GM12878 (cell line): ENCODE results near the gene PIGX. TPM values are rescaled to one million over a fixed set of nuclear protein-coding genes. Genes with fewer than 3 reads are reported as not detected.

Source experiments
- ATAC-seq: fragments of 200-7000 bp; cut with Tn5 transposase; 3 replicates; pipeline ENCODE4 v1.9.1; 2020; ENCODE audit warnings: mild to moderate bottlenecking, moderate library complexity
- BruUV-seq: library from RNA; stranded (reverse); fragments of 400-500 nt; replicated peaks from 2 replicates; lab custom pipeline; 2021; lab: Mats Ljungman, UMichigan
- CTCF ChIA-PET: fragments of 300-600 bp; sonication (Branson Sonifier 250); formaldehyde crosslinking; extraction: SDS; loops from one replicate; lab custom pipeline; 2021; ENCODE audit warnings: inconsistent platforms; lab: Yijun Ruan, JAX
- POLR2A ChIA-PET: fragments of 350-600 bp; formaldehyde crosslinking; extraction: SDS; loops from one replicate; lab custom pipeline; 2021; ENCODE audit warnings: inconsistent platforms; lab: Charles Lee
- RAD21 ChIA-PET: fragments of 300-600 bp; sonication (Branson Sonifier 250); formaldehyde crosslinking; loops from one replicate; lab custom pipeline; 2023; ENCODE audit warnings: antibody characterized with exemption; ENCODE audit not compliant: unreplicated experiment; lab: Charles Lee
- SMC1A ChIA-PET: fragments of 300-600 bp; sonication (Branson Sonifier 250); formaldehyde crosslinking; loops from one replicate; lab custom pipeline; 2023; ENCODE audit not compliant: unreplicated experiment, uncharacterized antibody; lab: Charles Lee
- DNase-seq: peaks from one replicate; pipeline ENCODE4 v3.0.0-alpha.2; 2011; ENCODE audit warnings: low read depth, low spot score
- FAIRE-seq: peaks from 3 replicates; lab custom pipeline; 2011; peaks lifted over from hg19 to GRCh38; lab: Jason Lieb, UNC
- H2AFZ ChIP-seq: 2 replicates; pipeline ENCODE4 v1.6.0; 2011; ENCODE audit warnings: low read depth, low read length, control low read depth; ENCODE audit not compliant: control insufficient read depth
- H3K27ac ChIP-seq: 2 replicates; pipeline ENCODE4 v1.5.1; 2011; ENCODE audit warnings: control low read depth; ENCODE audit not compliant: control insufficient read depth, insufficient read depth
- H3K27me3 ChIP-seq, 2 experiments: replicated peaks in 1 of 2; 2 replicates each; pipeline versions ENCODE4 v1.6.0 to v1.6.1; 2011; ENCODE audit warnings: low read length in 1 of 2; ENCODE audit not compliant: control insufficient read depth in 2 of 2, insufficient read depth in 2 of 2
- H3K36me3 ChIP-seq, 2 experiments: 2 replicates each; pipeline ENCODE4 v1.5.1; 2011; ENCODE audit warnings: low read length in 1 of 2; ENCODE audit not compliant: control insufficient read depth in 2 of 2, insufficient read depth in 2 of 2
- H3K4me1 ChIP-seq: 2 replicates; pipeline ENCODE4 v1.6.1; 2011; ENCODE audit warnings: mild to moderate bottlenecking, low read length, moderate library complexity, mixed read lengths; ENCODE audit not compliant: control insufficient read depth, insufficient read depth
- H3K4me2 ChIP-seq: 2 replicates; pipeline ENCODE4 v1.6.0; 2011; ENCODE audit warnings: control low read depth; ENCODE audit not compliant: control insufficient read depth, insufficient read depth
- H3K4me3 ChIP-seq: fragments of 200-600 bp; sonication (generic); 2 replicates; pipeline ENCODE4 v1.5.1; 2016
- H3K79me2 ChIP-seq: 2 replicates; pipeline ENCODE4 v1.6.0; 2011; ENCODE audit warnings: low read length; ENCODE audit not compliant: control insufficient read depth, insufficient read depth
- H3K9ac ChIP-seq: 2 replicates; pipeline ENCODE4 v1.8.0; 2011; ENCODE audit warnings: low read length, control low read depth, mixed read lengths; ENCODE audit not compliant: control insufficient read depth, insufficient read depth
- H3K9me3 ChIP-seq: replicated peaks from 3 replicates; pipeline ENCODE4 v1.5.1; 2011; ENCODE audit warnings: mild to moderate bottlenecking, low read length; ENCODE audit not compliant: control insufficient read depth, insufficient read depth
- H4K20me1 ChIP-seq: 2 replicates; pipeline ENCODE4 v1.6.0; 2011; ENCODE audit not compliant: control insufficient read depth, insufficient read depth
- CBX5 ChIP-seq: sonication (generic); IDR thresholded peaks from 2 replicates; pipeline ENCODE4 v1.6.1; 2016; ENCODE audit warnings: low read depth, moderate library complexity, mild to moderate bottlenecking, inconsistent platforms
- DPF2 ChIP-seq: fragments of 450-650 bp; IDR thresholded peaks from 2 replicates; pipeline ENCODE4 v1.6.1; 2017; ENCODE audit warnings: mild to moderate bottlenecking
- ESRRA ChIP-seq: IDR thresholded peaks from 2 replicates; pipeline ENCODE4 v1.6.1; 2012; ENCODE audit warnings: mild to moderate bottlenecking, low read length, improper control_type of control experiment
- HDAC6 ChIP-seq: fragments of 200-600 bp; sonication (generic); IDR thresholded peaks from one replicate; pipeline ENCODE4 v1.8.0; 2017; ENCODE audit warnings: antibody characterized with exemption; ENCODE audit not compliant: unreplicated experiment
- IKZF1 ChIP-seq: fragments of 450-650 bp; conservative IDR thresholded peaks from 2 replicates; pipeline ENCODE4 v1.6.1; 2017; ENCODE audit warnings: antibody characterized with exemption, mild to moderate bottlenecking
- KAT2A ChIP-seq: conservative IDR thresholded peaks from 2 replicates; pipeline ENCODE4 v1.6.1; 2011; ENCODE audit warnings: low read depth, low read length; ENCODE audit not compliant: control insufficient read depth
- KDM1A ChIP-seq: fragments of 200-600 bp; sonication (generic); IDR thresholded peaks from 2 replicates; pipeline ENCODE4 v1.6.1; 2016; ENCODE audit warnings: borderline replicate concordance
- NFIC ChIP-seq: IDR thresholded peaks from 2 replicates; pipeline ENCODE4 v1.6.1; 2012; ENCODE audit warnings: low read depth, mild to moderate bottlenecking, inconsistent platforms, low read length, moderate library complexity
- NFXL1 ChIP-seq: fragments of 450-650 bp; IDR thresholded peaks from 2 replicates; pipeline ENCODE4 v1.6.1; 2017; ENCODE audit warnings: antibody characterized with exemption, mild to moderate bottlenecking, borderline replicate concordance
- NR2C1 ChIP-seq: fragments of 450-650 bp; IDR thresholded peaks from 2 replicates; pipeline ENCODE4 v1.6.1; 2017; ENCODE audit warnings: antibody characterized with exemption, mild to moderate bottlenecking, moderate library complexity
- PAX5 ChIP-seq: IDR thresholded peaks from 2 replicates; pipeline ENCODE4 v1.6.1; 2011; ENCODE audit warnings: low read depth, low read length, borderline replicate concordance
- POLR2AphosphoS2 ChIP-seq: IDR thresholded peaks from 2 replicates; pipeline ENCODE4 v1.6.1; 2011; ENCODE audit warnings: low read depth, mild to moderate bottlenecking, low read length, improper control_type of control experiment, moderate library complexity
- SIN3A ChIP-seq: IDR thresholded peaks from 2 replicates; pipeline ENCODE4 v1.6.1; 2012; ENCODE audit warnings: low read depth, low read length, improper control_type of control experiment
- SUPT20H ChIP-seq: IDR thresholded peaks from 2 replicates; pipeline ENCODE4 v1.6.1; 2011; ENCODE audit warnings: low read depth, mild to moderate bottlenecking, low read length, moderate library complexity, borderline replicate concordance; ENCODE audit not compliant: control insufficient read depth
- TARDBP ChIP-seq: IDR thresholded peaks from 2 replicates; pipeline ENCODE4 v1.6.1; 2016; ENCODE audit warnings: borderline replicate concordance
- ZSCAN29 ChIP-seq: fragments of 450-650 bp; IDR thresholded peaks from 2 replicates; pipeline ENCODE4 v1.6.1; 2017; ENCODE audit warnings: mild to moderate bottlenecking, moderate library complexity
- WGBS: methylation state at CpG from one replicate; pipeline ENCODE4 v1.1.6; 2016; ENCODE audit warnings: low lambda C conversion rate; ENCODE audit not compliant: insufficient replicate concordance, insufficient coverage; ENCODE audit errors: missing lambda C conversion rate; 5-methylcytosine and 5-hydroxymethylcytosine counted together
- in situ Hi-C: fragments of 300-500 bp; cut with MboI; formaldehyde crosslinking; loops from 9 replicates; pipeline ENCODE4 v1.14.3; 2018; ENCODE audit warnings: mixed read lengths
- intact Hi-C: fragments of 100-400 bp; cut with micrococcal nuclease; formaldehyde crosslinking; loops from one replicate; pipeline ENCODE4 v1.14.2; 2022; ENCODE audit not compliant: unreplicated experiment
- polyA plus RNA-seq, 11 experiments: library from polyadenylated mRNA; depleted of rRNA in 4 of 11; unstranded in 6 of 11; stranded (reverse) in 5 of 11; fragments of >200 nt; fragmentation: Nextera tagmentation in 4 of 11; fragmentation: Illumina TruSeq in 1 of 11; extraction: Ambion mirVana in 4 of 11; extraction: Trizol in 1 of 11; gene quantifications; 1 replicate in 1 of 11; 2 replicates in 10 of 11; pipeline versions ENCODE4 v1.2.1 to v1.2.3, GENCODE V29; 2011 to 2016; ENCODE audit warnings: inconsistent platforms in 2 of 11, missing spikeins in 2 of 11, low read depth in 1 of 11
- total RNA-seq, 4 experiments: library from RNA; depleted of rRNA in 3 of 4; stranded (reverse); fragments of >200 nt in 3 of 4; fragmentation: Illumina TruSeq in 1 of 4; extraction: Trizol in 1 of 4; gene quantifications; 2 replicates each; pipeline versions ENCODE4 v1.2.1 to v1.2.3, GENCODE V29; 2013 to 2021
- TF ChIP-seq, protein P1 (sequence below): fragments of 450-650 bp; IDR thresholded peaks from 2 replicates; pipeline ENCODE4 v1.6.1; 2017; ENCODE audit warnings: mild to moderate bottlenecking
- TF ChIP-seq, protein P2 (sequence below): fragments of 450-650 bp; formaldehyde crosslinking; IDR thresholded peaks from 2 replicates; pipeline ENCODE4 v1.5.0; 2022; ENCODE audit warnings: mild to moderate bottlenecking, missing genetic modification characterization
- TF ChIP-seq, protein P3 (sequence below): fragments of 450-650 bp; conservative IDR thresholded peaks from 2 replicates; pipeline ENCODE4 v1.6.1; 2017; ENCODE audit warnings: mild to moderate bottlenecking, moderate library complexity

The PIGX gene
- total and polyA plus RNA-seq, 10 of the 15 experiments (the other 5 are each of a cell fraction or from before 2014, with no cell fraction given): 3.8 to 40.0 (median 22.3) TPM

DNA sequence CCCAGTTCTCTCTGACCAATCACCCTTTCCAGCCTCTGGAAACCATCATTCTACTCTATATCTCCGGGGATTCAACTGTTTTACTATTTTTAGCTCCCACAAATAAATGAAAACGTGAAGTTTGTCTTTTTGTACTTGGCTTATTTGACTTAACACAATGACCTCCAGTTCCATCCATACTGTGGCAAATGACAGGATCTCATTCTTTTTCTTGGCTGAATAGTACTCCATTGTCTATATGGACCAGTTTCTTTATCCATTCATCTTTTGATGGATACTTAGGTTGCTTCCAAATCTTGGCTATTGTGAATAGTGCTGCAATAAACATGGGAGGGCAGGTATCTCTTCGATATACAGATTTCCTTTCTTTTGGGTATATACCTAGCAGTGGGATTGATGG is 38.5 kb upstream of the PIGX start:
- 59% methylated on average over 3 of the region's 3 CpGs for WGBS
- Histone ChIP-seq H3K9me3 (no peaks in the 10 kb centered on the region), H3K36me3 (no peaks in the 10 kb centered on the region), H3K4me1 (peaks cover 4% of the 10 kb centered on the region; the same call in 1 of the 2 replicates), H2AFZ (no peak overlapping the region), H3K79me2 (no peaks in the 10 kb centered on the region), H3K9ac (no peak overlapping the region), H4K20me1 (no peaks in the 10 kb centered on the region)
- intact Hi-C loops: no loop called here
- CTCF ChIA-PET: no interaction called here
- FAIRE-seq (no peak), DNase-seq (no peak)
- in situ Hi-C loops: no loop called here
- SMC1A ChIA-PET: interaction anchor here (0.6 kb wide), 1 partner anchor 43 kb away, joined by 3 read pairs; no protein-coding TSS in a partner anchor
- TF ChIP-seq TARDBP (no peak), IKZF1 (no peak), POLR2AphosphoS2 (no peak), NFIC (no peak), ESRRA (no peak), NR2C1 (no peak), SIN3A (no peak), PAX5 (no peak), CBX5 (no peak), KAT2A (no peak), SUPT20H (no peak), ZSCAN29 (no peak), HDAC6 (no peak), DPF2 (no peak), NFXL1 (no peak), KDM1A (no peak)
- TF ChIP-seq, protein P1, sequence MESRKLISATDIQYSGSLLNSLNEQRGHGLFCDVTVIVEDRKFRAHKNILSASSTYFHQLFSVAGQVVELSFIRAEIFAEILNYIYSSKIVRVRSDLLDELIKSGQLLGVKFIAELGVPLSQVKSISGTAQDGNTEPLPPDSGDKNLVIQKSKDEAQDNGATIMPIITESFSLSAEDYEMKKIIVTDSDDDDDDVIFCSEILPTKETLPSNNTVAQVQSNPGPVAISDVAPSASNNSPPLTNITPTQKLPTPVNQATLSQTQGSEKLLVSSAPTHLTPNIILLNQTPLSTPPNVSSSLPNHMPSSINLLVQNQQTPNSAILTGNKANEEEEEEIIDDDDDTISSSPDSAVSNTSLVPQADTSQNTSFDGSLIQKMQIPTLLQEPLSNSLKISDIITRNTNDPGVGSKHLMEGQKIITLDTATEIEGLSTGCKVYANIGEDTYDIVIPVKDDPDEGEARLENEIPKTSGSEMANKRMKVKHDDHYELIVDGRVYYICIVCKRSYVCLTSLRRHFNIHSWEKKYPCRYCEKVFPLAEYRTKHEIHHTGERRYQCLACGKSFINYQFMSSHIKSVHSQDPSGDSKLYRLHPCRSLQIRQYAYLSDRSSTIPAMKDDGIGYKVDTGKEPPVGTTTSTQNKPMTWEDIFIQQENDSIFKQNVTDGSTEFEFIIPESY: no peak
- TF ChIP-seq, protein P2, sequence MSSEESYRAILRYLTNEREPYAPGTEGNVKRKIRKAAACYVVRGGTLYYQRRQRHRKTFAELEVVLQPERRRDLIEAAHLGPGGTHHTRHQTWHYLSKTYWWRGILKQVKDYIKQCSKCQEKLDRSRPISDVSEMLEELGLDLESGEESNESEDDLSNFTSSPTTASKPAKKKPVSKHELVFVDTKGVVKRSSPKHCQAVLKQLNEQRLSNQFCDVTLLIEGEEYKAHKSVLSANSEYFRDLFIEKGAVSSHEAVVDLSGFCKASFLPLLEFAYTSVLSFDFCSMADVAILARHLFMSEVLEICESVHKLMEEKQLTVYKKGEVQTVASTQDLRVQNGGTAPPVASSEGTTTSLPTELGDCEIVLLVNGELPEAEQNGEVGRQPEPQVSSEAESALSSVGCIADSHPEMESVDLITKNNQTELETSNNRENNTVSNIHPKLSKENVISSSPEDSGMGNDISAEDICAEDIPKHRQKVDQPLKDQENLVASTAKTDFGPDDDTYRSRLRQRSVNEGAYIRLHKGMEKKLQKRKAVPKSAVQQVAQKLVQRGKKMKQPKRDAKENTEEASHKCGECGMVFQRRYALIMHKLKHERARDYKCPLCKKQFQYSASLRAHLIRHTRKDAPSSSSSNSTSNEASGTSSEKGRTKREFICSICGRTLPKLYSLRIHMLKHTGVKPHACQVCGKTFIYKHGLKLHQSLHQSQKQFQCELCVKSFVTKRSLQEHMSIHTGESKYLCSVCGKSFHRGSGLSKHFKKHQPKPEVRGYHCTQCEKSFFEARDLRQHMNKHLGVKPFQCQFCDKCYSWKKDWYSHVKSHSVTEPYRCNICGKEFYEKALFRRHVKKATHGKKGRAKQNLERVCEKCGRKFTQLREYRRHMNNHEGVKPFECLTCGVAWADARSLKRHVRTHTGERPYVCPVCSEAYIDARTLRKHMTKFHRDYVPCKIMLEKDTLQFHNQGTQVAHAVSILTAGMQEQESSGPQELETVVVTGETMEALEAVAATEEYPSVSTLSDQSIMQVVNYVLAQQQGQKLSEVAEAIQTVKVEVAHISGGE (CRISPR knock-in tag): no peak
- TF ChIP-seq, protein P3, sequence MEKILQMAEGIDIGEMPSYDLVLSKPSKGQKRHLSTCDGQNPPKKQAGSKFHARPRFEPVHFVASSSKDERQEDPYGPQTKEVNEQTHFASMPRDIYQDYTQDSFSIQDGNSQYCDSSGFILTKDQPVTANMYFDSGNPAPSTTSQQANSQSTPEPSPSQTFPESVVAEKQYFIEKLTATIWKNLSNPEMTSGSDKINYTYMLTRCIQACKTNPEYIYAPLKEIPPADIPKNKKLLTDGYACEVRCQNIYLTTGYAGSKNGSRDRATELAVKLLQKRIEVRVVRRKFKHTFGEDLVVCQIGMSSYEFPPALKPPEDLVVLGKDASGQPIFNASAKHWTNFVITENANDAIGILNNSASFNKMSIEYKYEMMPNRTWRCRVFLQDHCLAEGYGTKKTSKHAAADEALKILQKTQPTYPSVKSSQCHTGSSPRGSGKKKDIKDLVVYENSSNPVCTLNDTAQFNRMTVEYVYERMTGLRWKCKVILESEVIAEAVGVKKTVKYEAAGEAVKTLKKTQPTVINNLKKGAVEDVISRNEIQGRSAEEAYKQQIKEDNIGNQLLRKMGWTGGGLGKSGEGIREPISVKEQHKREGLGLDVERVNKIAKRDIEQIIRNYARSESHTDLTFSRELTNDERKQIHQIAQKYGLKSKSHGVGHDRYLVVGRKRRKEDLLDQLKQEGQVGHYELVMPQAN: no peak
- TF ChIP-seq, all 136 proteins: peak for 0
- Histone ChIP-seq H3K27ac (no peak overlapping the region), H3K27me3 (no peaks in the 10 kb centered on the region), H3K4me2 (no peak overlapping the region), H3K4me3 (no peak overlapping the region)
- no TSS peak for BruUV-seq
- ChIA-PET RAD21 (no interaction called here), POLR2A (no interaction called here)
- no peak for ATAC-seq
